AG04450 (cell line): ENCODE data around the gene GPR22. TPM values are rescaled to one million over a fixed set of nuclear protein-coding genes. Genes with fewer than 3 reads are reported as not detected.

Experiments used
- CTCF ChIA-PET: fragments of 300-600, 350-600 bp; formaldehyde crosslinking; extraction: SDS; loops from one replicate; lab custom pipeline; 2022; ENCODE audit warnings: antibody characterized with exemption, inconsistent platforms; lab: Charles Lee
- POLR2A ChIA-PET: fragments of 350-600 bp; formaldehyde crosslinking; extraction: SDS; loops from one replicate; lab custom pipeline; 2021; ENCODE audit warnings: antibody characterized with exemption, inconsistent platforms; lab: Yijun Ruan, JAX
- DNase-seq: peaks from one replicate; pipeline ENCODE4 v3.0.0-alpha.2; 2011; ENCODE audit warnings: low read depth, low spot score
- H3K27ac ChIP-seq: one replicate; pipeline ENCODE4 v1.5.1; 2012; ENCODE audit warnings: low read depth, low read length, control low read depth
- H3K27me3 ChIP-seq: one replicate; pipeline ENCODE4 v1.6.0; 2012; ENCODE audit warnings: low read length; ENCODE audit not compliant: control insufficient read depth, insufficient read depth
- H3K4me3 ChIP-seq: 2 replicates; pipeline ENCODE4 v1.5.1; 2011; ENCODE audit warnings: mild to moderate bottlenecking, low read depth, low read length, control low read depth
- H3K9me3 ChIP-seq: 2 replicates; pipeline ENCODE4 v1.5.1; 2012; ENCODE audit warnings: low read length; ENCODE audit not compliant: control insufficient read depth, insufficient read depth
- CTCF ChIP-seq: IDR thresholded peaks from 2 replicates; pipeline ENCODE4 v1.5.1; 2011; ENCODE audit warnings: low read depth, low read length, control low read depth, inconsistent platforms
- polyA minus RNA-seq: library from RNA; depleted of rRNA, polyadenylated mRNA; stranded (reverse); fragments of >200 nt; gene quantifications from 2 replicates; pipeline ENCODE4 v1.2.3, GENCODE V29; 2011; rRNA and poly(A)+ RNA removed
- polyA plus RNA-seq: library from polyadenylated mRNA; depleted of rRNA; stranded (reverse); fragments of >200 nt; gene quantifications from 2 replicates; pipeline ENCODE4 v1.2.3, GENCODE V29; 2011; rRNA removed

GPR22 gene, protein sequence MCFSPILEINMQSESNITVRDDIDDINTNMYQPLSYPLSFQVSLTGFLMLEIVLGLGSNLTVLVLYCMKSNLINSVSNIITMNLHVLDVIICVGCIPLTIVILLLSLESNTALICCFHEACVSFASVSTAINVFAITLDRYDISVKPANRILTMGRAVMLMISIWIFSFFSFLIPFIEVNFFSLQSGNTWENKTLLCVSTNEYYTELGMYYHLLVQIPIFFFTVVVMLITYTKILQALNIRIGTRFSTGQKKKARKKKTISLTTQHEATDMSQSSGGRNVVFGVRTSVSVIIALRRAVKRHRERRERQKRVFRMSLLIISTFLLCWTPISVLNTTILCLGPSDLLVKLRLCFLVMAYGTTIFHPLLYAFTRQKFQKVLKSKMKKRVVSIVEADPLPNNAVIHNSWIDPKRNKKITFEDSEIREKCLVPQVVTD
- polyA plus RNA-seq (not detected in 2 replicates), polyA minus RNA-seq (0.09 TPM in 1 of 2 replicates, not detected in the other)

- Histone ChIP-seq H3K27me3 (no peaks in the 10 kb centered on the region), H3K27ac (no peak within 1 kb of the TSS), H3K9me3 (no peaks in the 10 kb centered on the region), H3K4me3 (no peak within 1 kb of the TSS)
- CTCF ChIA-PET = no interaction called here
- no peak for TF ChIP-seq CTCF
- POLR2A ChIA-PET = no interaction called here
- no peak for DNase-seq
Observed at GRCh38 chr7:107469929-107470328, at the start of gene GPR22. GPR22 (plus strand) TSS chr7:107470057; CDS start chr7:107474061, 4,004 bp downstream.

DNA sequence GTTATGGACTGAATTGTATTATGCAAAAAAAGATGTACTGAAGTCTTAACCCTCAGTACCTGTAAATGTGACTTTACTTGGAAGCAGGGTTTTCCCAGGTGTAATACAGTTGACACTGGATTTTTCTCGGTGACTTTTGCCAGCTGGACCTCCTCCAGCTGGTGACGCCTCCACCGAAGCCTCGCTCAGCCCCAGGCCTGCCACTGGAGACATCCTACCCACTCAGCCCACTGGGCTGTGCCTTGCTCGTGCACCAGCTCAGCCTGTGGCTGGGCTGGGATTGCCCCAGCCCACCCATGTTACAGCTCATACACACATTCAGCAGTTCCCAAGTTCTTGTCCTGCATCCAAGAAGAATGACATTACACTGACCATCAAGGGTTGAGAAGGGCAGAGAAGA, 42.4 kb upstream of the GPR22 start:
- TF ChIP-seq CTCF = no peak
- CTCF ChIA-PET = no interaction called here
- POLR2A ChIA-PET = no interaction called here
- no peaks in the 10 kb centered on the region for H3K27me3 ChIP-seq
- no peak for DNase-seq
- no peaks in the 10 kb centered on the region for H3K9me3 ChIP-seq
- no peak overlapping the region for H3K27ac ChIP-seq
- no peak overlapping the region for H3K4me3 ChIP-seq

- no peaks in the 10 kb centered on the region for H3K27me3 ChIP-seq
- H3K4me3 ChIP-seq = no peak overlapping the region
- no peak for DNase-seq
- H3K27ac ChIP-seq = no peak overlapping the region
- ChIA-PET CTCF (no interaction called here), POLR2A (no interaction called here)
- no peaks in the 10 kb centered on the region for H3K9me3 ChIP-seq
- no peak for TF ChIP-seq CTCF
Observed at GRCh38 chr7:107428642-107429041, 41.2 kb upstream of the GPR22 start.

DNA sequence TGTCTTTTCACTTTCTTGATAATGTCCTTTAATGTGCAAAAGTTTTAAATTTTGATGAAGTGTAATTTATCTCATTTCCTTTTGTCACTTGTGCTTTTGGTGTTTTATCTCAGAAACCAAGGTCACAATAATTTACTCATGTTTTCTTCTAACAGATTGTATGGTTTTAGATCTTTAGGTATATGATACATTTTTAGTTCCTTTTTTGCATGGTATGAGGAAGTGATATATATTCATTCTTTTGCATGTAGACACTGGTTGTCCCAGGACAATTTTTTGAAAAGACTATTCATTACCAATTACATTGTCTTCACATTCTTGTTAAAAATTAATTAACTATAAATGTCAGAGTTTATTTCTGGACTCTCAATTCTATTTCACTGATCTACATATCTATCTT, 39.8 kb upstream of the GPR22 start:
- no peak overlapping the region for H3K4me3 ChIP-seq
- no peak for DNase-seq
- ChIA-PET CTCF (no interaction called here), POLR2A (no interaction called here)
- TF ChIP-seq CTCF = no peak
- H3K27me3 ChIP-seq = no peaks in the 10 kb centered on the region
- no peaks in the 10 kb centered on the region for H3K9me3 ChIP-seq
- H3K27ac ChIP-seq = no peak overlapping the region

DNA sequence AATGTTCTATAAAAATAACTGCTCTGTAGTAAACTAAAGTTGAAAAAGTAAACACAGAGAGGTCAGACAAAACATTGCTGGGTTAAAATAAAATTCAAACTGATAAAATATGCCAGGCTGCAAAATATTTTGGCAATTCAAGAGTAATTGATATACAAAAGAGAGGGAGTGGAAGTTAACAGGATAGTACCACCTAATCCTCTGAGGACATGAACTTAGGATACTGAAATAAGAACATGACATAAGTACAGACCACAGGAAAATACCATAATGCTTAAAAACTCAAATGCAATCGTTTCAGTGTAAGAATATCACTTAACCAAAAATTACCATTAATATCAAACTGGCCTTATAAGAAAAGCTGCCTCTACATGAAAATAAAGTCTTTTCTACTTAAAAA, 37.6 kb upstream of the GPR22 start:
- no peak overlapping the region for H3K4me3 ChIP-seq
- H3K27ac ChIP-seq = no peak overlapping the region
- no peaks in the 10 kb centered on the region for H3K9me3 ChIP-seq
- ChIA-PET CTCF (no interaction called here), POLR2A (no interaction called here)
- no peaks in the 10 kb centered on the region for H3K27me3 ChIP-seq
- no peak for DNase-seq
- no peak for TF ChIP-seq CTCF
